HepG2 (cell line): ENCODE measurements around the gene HSD17B2. TPM values are rescaled to one million over a fixed set of nuclear protein-coding genes. Genes with fewer than 3 reads are reported as not detected.

Source experiments
- ATF1 ChIP-seq: IDR thresholded peaks from 2 replicates; pipeline ENCODE4 v1.6.1; 2016; ENCODE audit warnings: mild to moderate bottlenecking, control low read depth
- CBX2 ChIP-seq, 2 experiments: fragments of 200-600 bp in 1 of 2; sonication (generic); formaldehyde crosslinking in 1 of 2; IDR thresholded peaks; 2 replicates each; pipeline versions ENCODE4 v1.7.0 to v1.8.1; 2018 to 2022; ENCODE audit warnings: low read depth in 2 of 2, low read length in 1 of 2, mild to moderate bottlenecking in 1 of 2, missing genetic modification reagents in 1 of 2
- IRF2 ChIP-seq: IDR thresholded peaks from 2 replicates; pipeline ENCODE4 v1.6.1; 2018; ENCODE audit warnings: missing genetic modification reagents, missing compliant biosample characterization
- KLF13 ChIP-seq: sonication (generic); formaldehyde crosslinking; IDR thresholded peaks from 2 replicates; pipeline ENCODE4 v1.4.0; 2020; ENCODE audit warnings: mild to moderate bottlenecking, missing genetic modification reagents
- LRRFIP1 ChIP-seq: sonication (generic); formaldehyde crosslinking; conservative IDR thresholded peaks from 2 replicates; pipeline ENCODE4 v1.4.0; 2020; ENCODE audit warnings: missing genetic modification reagents
- MATR3 ChIP-seq: sonication (generic); formaldehyde crosslinking; IDR thresholded peaks from 2 replicates; pipeline ENCODE4 v1.4.0; 2020; ENCODE audit warnings: missing genetic modification reagents
- RFX3 ChIP-seq: IDR thresholded peaks from 2 replicates; pipeline ENCODE4 v1.6.1; 2016; ENCODE audit warnings: missing biosample characterization, missing genetic modification reagents
- RXRA ChIP-seq: sonication (generic); formaldehyde crosslinking; IDR thresholded peaks from 2 replicates; pipeline ENCODE4 v1.5.1; 2020; ENCODE audit warnings: missing genetic modification reagents
- SUZ12 ChIP-seq: fragments of 150-350 bp; IDR thresholded peaks from 2 replicates; pipeline ENCODE4 v1.6.1; 2014; ENCODE audit warnings: low read depth, low read length
- TCF12 ChIP-seq, 2 experiments: fragments of 450-650 bp in 1 of 2; sonication (generic) in 1 of 2; formaldehyde crosslinking in 1 of 2; IDR thresholded peaks; 2 replicates each; pipeline versions ENCODE4 v1.6.1 to v1.8.0; 2017 to 2022; ENCODE audit warnings: antibody characterized with exemption in 1 of 2, mild to moderate bottlenecking in 1 of 2, missing genetic modification reagents in 1 of 2, moderate library complexity in 1 of 2
- ZBTB37 ChIP-seq: sonication (generic); formaldehyde crosslinking; IDR thresholded peaks from 2 replicates; pipeline ENCODE4 v1.4.0; 2020; ENCODE audit warnings: mild to moderate bottlenecking, missing genetic modification reagents
- ZNF142 ChIP-seq: sonication (generic); formaldehyde crosslinking; IDR thresholded peaks from 2 replicates; pipeline ENCODE4 v1.4.0; 2020; ENCODE audit warnings: missing genetic modification reagents
- ZNF205 ChIP-seq: IDR thresholded peaks from 2 replicates; pipeline ENCODE4 v1.6.1; 2018; ENCODE audit warnings: missing biosample characterization, missing genetic modification reagents
- ZNF670 ChIP-seq: sonication (generic); formaldehyde crosslinking; IDR thresholded peaks from 2 replicates; pipeline ENCODE4 v1.8.0; 2022; ENCODE audit warnings: mild to moderate bottlenecking, missing genetic modification reagents, borderline replicate concordance
- polyA plus RNA-seq, 8 experiments: library from polyadenylated mRNA; depleted of rRNA in 3 of 8; stranded (reverse) in 7 of 8; unstranded in 1 of 8; fragments of >200 nt; fragmentation: Illumina TruSeq in 4 of 8; extraction: Trizol in 4 of 8; gene quantifications; 2 replicates each; pipeline versions ENCODE4 v1.2.1 to v1.2.3, GENCODE V29; 2011 to 2016; ENCODE audit warnings: low read depth in 4 of 8, missing spikeins in 1 of 8, mixed read lengths in 1 of 8; ENCODE audit not compliant: insufficient read depth in 1 of 8
- total RNA-seq, 5 experiments: library from RNA; depleted of rRNA; stranded (reverse); fragments of >200 nt; fragmentation: Illumina TruSeq; extraction: Trizol; gene quantifications; 2 replicates each; pipeline ENCODE4 v1.2.3, GENCODE V29; 2016; ENCODE audit warnings: low read depth in 1 of 5
- TF ChIP-seq, protein P1 (sequence below): IDR thresholded peaks from 2 replicates; pipeline ENCODE4 v1.6.1; 2016; ENCODE audit warnings: low read depth, control low read depth
- TF ChIP-seq, protein P2 (sequence below): IDR thresholded peaks from 2 replicates; pipeline ENCODE4 v1.6.1; 2018; ENCODE audit warnings: missing genetic modification reagents

The HSD17B2 gene
- total and polyA plus RNA-seq, 2 of the 13 experiments (the other 11 are each of a cell fraction or from before 2014, with no cell fraction given), result 26.3 to 69.3 TPM

DNA sequence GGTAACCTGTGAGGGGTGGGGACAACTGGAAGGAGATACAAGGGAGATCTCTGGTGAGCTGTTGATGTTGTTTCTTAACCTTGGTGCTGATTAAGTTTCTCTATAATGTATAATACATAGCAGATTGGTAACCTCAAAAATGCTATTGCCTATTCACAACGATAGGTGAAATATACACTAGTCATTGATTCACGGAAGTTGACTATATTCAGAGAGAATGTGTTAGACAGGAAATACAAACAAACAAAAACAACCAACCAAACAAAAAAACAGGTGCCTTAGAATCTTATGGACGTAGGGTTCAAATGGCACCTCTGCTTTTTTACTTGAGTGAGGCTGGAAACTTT is 21.5 kb downstream of the HSD17B2 start (continued):
- TF ChIP-seq ZNF142 (CRISPR knock-in tag) (no peak), ZNF670 (CRISPR knock-in tag) (no peak), CBX2 (IDR thresholded peaks at IDR 0.05; ENCODE audit: low read depth, low read length) (no peak), CBX2 (CRISPR knock-in tag; IDR thresholded peaks at IDR 0.05; ENCODE audit: low read depth) (no peak), ZBTB37 (CRISPR knock-in tag) (no peak), ZNF205 (no peak; the same call in 1 of the 2 replicates), IRF2 (CRISPR knock-in tag) (no peak), RFX3 (no peak), RXRA (no peak), KLF13 (CRISPR knock-in tag) (no peak), SUZ12 (no peak), LRRFIP1 (no peak), MATR3 (CRISPR knock-in tag) (no peak), ATF1 (CRISPR knock-in tag) (peak; percentile 10; the same call in 1 of the 2 replicates), TCF12 (IDR thresholded peaks at IDR 0.05) (peak; percentile 52; the same call in 1 of the 2 replicates), TCF12 (CRISPR knock-in tag; IDR thresholded peaks at IDR 0.05) (no peak)
- TF ChIP-seq, protein P1, sequence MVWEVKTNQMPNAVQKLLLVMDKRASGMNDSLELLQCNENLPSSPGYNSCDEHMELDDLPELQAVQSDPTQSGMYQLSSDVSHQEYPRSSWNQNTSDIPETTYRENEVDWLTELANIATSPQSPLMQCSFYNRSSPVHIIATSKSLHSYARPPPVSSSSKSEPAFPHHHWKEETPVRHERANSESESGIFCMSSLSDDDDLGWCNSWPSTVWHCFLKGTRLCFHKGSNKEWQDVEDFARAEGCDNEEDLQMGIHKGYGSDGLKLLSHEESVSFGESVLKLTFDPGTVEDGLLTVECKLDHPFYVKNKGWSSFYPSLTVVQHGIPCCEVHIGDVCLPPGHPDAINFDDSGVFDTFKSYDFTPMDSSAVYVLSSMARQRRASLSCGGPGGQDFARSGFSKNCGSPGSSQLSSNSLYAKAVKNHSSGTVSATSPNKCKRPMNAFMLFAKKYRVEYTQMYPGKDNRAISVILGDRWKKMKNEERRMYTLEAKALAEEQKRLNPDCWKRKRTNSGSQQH (CRISPR knock-in tag), result no peak
- TF ChIP-seq, protein P2, sequence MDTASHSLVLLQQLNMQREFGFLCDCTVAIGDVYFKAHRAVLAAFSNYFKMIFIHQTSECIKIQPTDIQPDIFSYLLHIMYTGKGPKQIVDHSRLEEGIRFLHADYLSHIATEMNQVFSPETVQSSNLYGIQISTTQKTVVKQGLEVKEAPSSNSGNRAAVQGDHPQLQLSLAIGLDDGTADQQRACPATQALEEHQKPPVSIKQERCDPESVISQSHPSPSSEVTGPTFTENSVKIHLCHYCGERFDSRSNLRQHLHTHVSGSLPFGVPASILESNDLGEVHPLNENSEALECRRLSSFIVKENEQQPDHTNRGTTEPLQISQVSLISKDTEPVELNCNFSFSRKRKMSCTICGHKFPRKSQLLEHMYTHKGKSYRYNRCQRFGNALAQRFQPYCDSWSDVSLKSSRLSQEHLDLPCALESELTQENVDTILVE (CRISPR knock-in tag), result peak; percentile 48; the same call in 1 of the 2 replicates
